Mesothelial cell of epicardium (in vitro differentiated cells): ENCODE results near the gene C19orf85. TPM values are rescaled to one million over a fixed set of nuclear protein-coding genes. Genes with fewer than 3 reads are reported as not detected.

Experiments used
- DNase-seq, 2 experiments: peaks; one replicate each; pipeline ENCODE4 v3.0.0; 2021; ENCODE audit warnings: low spot score in 2 of 2; ENCODE audit not compliant: unreplicated experiment in 2 of 2
- H3K27ac Mint-ChIP-seq: 2 replicates; pipeline ENCODE4 v1.8.0; 2021; ENCODE audit warnings: mixed read lengths
- H3K27me3 Mint-ChIP-seq: 2 replicates; pipeline ENCODE4 v1.8.0; 2021; ENCODE audit warnings: low read depth, mixed read lengths
- H3K36me3 Mint-ChIP-seq: 2 replicates; pipeline ENCODE4 v1.8.0; 2021; ENCODE audit warnings: mixed read lengths
- H3K4me1 Mint-ChIP-seq: 2 replicates; pipeline ENCODE4 v1.8.0; 2021; ENCODE audit warnings: mixed read lengths
- H3K4me3 Mint-ChIP-seq: 2 replicates; pipeline ENCODE4 v1.8.0; 2021; ENCODE audit warnings: mild to moderate bottlenecking, moderate library complexity, mixed read lengths
- H3K9me3 Mint-ChIP-seq: 2 replicates; pipeline ENCODE4 v1.8.0; 2021; ENCODE audit warnings: mixed read lengths
- CTCF ChIP-seq: fragments of 200-600 bp; sonication (generic); IDR thresholded peaks from one replicate; pipeline ENCODE4 v1.5.0; 2021; ENCODE audit warnings: antibody characterized with exemption; ENCODE audit not compliant: unreplicated experiment
- total RNA-seq: library from RNA; stranded (reverse); gene quantifications from 3 replicates; pipeline ENCODE4 v1.2.1, GENCODE V29; 2021

C19orf85 gene
- total RNA-seq, 1 donor from 2014 or later, result not detected

GRCh38 chr19:55460670-55461258 lies 3.8 kb downstream of the C19orf85 start:
- Mint-ChIP-seq H3K4me1 (peaks cover 26% of the 10 kb centered on the region), H3K27ac (peak overlapping the region; percentile 91), H3K27me3 (peaks cover 32% of the 10 kb centered on the region), H3K9me3 (no peaks in the 10 kb centered on the region), H3K36me3 (no peaks in the 10 kb centered on the region), H3K4me3 (peak overlapping the region; percentile 79)
- TF ChIP-seq CTCF, result no peak
- no peak for DNase-seq

GRCh38 chr19:55459950-55460657 lies 4.4 kb downstream of the C19orf85 start:
- H3K4me1 Mint-ChIP-seq, result peaks cover 26% of the 10 kb centered on the region
- no peaks in the 10 kb centered on the region for H3K36me3 Mint-ChIP-seq
- peak overlapping the region; percentile 91 for H3K27ac Mint-ChIP-seq
- TF ChIP-seq CTCF, result no peak
- peaks cover 25% of the 10 kb centered on the region for H3K27me3 Mint-ChIP-seq
- no peak for DNase-seq
- peak overlapping the region; percentile 79 for H3K4me3 Mint-ChIP-seq
- no peaks in the 10 kb centered on the region for H3K9me3 Mint-ChIP-seq

GRCh38 chr19:55459551-55459949 lies 5.0 kb downstream of the C19orf85 start:
- H3K36me3 Mint-ChIP-seq, result peaks cover 3% of the 10 kb centered on the region
- H3K4me3 Mint-ChIP-seq, result peak overlapping the region; percentile 79

DNA sequence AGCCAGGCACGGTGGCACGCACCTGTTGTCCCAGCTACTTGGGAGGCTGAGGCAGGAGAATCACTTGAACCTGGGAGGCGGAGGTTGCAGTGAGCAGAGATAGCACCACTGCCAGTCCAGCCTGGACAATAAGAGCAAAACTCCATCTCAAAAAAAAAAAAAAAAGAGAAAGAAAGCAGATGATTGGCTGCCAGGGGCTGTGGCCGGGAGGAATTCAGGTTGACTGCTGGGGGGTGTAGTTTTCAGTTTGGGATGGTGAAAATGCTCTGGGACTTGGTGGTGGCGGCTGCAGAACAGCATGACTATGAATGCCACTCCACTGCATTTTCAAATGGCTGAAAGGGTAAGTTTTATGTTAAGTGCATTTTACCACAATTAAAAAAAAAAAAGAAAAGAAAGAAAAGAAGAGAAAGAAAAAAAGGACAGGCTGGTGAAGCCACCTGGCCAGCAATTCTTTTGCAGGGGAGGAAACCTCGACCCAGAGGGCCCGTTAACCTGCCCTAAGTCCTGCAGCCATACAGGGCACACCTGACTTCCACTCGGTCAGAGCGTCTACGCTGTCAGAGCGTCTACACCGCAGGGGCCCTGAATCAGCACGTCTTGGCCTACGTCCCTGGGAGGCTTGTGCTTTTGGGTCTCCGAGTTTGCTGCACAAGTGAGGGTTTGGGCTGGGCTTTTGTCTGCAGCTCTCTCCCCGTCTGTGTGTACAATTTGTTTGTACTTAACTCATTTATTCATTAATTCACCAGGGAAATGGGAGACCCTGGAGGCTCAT lies 6.7 kb downstream of the C19orf85 start:
- no peak overlapping the region for H3K4me3 Mint-ChIP-seq
- peaks cover 20% of the 10 kb centered on the region for H3K27me3 Mint-ChIP-seq
- H3K4me1 Mint-ChIP-seq, result peaks cover 29% of the 10 kb centered on the region
- no peak for DNase-seq
- H3K36me3 Mint-ChIP-seq, result peaks cover 3% of the 10 kb centered on the region
- no peaks in the 10 kb centered on the region for H3K9me3 Mint-ChIP-seq
- TF ChIP-seq CTCF, result no peak
- no peak overlapping the region for H3K27ac Mint-ChIP-seq

More at GRCh38 chr19:55459551-55459949, 5.0 kb downstream of the C19orf85 start:
- TF ChIP-seq CTCF, result no peak
- DNase-seq, result no peak
- no peaks in the 10 kb centered on the region for H3K9me3 Mint-ChIP-seq
- peak overlapping the region; percentile 91 for H3K27ac Mint-ChIP-seq
- peaks cover 21% of the 10 kb centered on the region for H3K27me3 Mint-ChIP-seq
- H3K4me1 Mint-ChIP-seq, result peaks cover 26% of the 10 kb centered on the region

GRCh38 chr19:55456347-55456746 lies 8.2 kb downstream of the C19orf85 start:
- H3K4me3 Mint-ChIP-seq, result no peak overlapping the region
- H3K36me3 Mint-ChIP-seq, result peaks cover 3% of the 10 kb centered on the region
- peaks cover 25% of the 10 kb centered on the region for H3K4me1 Mint-ChIP-seq
- H3K9me3 Mint-ChIP-seq, result no peaks in the 10 kb centered on the region
- no peak for DNase-seq
- TF ChIP-seq CTCF, result no peak
- H3K27ac Mint-ChIP-seq, result no peak overlapping the region
- H3K27me3 Mint-ChIP-seq, result peaks cover 23% of the 10 kb centered on the region
